Measurements from ENCODE around the gene SMPD1.

DNA sequence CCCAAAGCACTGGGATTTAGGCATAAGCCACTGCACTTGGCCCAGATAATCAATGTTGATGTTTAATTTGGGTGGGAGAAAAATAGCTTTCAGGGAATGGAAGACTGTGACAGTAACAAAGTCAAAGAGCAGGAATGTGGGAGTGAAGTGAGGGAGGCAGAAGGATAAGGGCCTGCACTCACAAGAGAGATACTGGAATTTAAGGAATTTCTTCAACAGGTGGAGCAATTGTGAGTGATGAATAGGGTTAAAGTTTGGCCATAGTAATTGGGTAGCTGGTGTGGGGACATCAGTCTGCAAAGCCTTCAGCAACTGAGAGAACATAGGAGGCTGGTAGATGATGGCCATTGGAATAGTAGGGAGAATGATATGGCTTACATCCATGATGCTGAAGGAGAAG lies 37.2 kb downstream of the SMPD1 start:
- TF ChIP-seq, protein P1, sequence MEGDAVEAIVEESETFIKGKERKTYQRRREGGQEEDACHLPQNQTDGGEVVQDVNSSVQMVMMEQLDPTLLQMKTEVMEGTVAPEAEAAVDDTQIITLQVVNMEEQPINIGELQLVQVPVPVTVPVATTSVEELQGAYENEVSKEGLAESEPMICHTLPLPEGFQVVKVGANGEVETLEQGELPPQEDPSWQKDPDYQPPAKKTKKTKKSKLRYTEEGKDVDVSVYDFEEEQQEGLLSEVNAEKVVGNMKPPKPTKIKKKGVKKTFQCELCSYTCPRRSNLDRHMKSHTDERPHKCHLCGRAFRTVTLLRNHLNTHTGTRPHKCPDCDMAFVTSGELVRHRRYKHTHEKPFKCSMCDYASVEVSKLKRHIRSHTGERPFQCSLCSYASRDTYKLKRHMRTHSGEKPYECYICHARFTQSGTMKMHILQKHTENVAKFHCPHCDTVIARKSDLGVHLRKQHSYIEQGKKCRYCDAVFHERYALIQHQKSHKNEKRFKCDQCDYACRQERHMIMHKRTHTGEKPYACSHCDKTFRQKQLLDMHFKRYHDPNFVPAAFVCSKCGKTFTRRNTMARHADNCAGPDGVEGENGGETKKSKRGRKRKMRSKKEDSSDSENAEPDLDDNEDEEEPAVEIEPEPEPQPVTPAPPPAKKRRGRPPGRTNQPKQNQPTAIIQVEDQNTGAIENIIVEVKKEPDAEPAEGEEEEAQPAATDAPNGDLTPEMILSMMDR (IDR thresholded peaks at IDR 0.05; ENCODE audit: borderline replicate concordance, extremely low read depth, low read length, poor library complexity, severe bottlenecking), result no peak
- no peak for TF ChIP-seq EZH2 (IDR thresholded peaks at IDR 0.05; ENCODE audit: borderline replicate concordance, low read depth, low read length, severe bottlenecking)
